GM21825 (cell line): ENCODE results near the gene RAD51.
A peak's percentile ranks its signal among the peaks of the same experiment; 100 is the strongest.

Experiments
- ATAC-seq: cut with Tn5 transposase; IDR thresholded peaks from one replicate; pipeline ENCODE4 v1.9.1; 2021; ENCODE audit warnings: mild to moderate bottlenecking, moderate library complexity; ENCODE audit not compliant: unreplicated experiment

The RAD51 gene

DNA sequence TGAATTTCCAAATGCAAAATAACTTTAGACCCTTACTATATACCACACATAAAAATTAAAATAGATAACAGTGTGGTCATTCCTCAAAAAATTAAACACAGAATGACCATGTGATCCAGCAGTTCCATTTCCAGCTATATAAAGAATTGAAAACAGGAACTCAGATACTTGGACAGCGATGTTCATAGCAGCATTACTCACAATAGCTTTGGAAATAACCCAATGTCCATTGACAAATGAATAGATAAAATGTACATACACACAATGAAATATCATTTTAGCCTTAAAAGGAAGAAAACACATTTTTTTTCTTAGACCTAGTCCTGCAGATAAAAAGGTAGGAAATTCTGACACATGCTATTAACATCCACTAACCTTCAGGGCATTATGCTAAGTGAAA, 26.7 kb downstream of the RAD51 start:
- no peak for ATAC-seq

DNA sequence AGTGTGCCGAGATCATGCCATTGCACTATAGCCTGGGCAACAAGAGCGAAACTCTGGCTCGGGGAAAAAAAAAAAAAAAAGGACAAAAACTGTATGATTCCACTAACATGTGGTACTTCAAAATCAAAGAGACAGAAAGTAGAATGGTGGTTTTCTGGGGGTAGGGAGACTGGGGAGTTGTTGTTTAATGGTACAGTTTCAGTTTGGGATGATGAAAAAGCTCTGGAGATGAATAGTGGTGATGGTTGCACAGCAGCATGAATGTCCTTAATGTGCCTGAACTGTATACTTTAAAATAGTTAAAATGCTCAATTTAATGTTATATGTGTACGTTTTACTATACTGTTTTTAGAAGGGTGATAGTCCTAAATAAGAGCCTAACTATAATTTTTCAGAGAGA, 27.4 kb downstream of the RAD51 start:
- no peak for ATAC-seq

DNA sequence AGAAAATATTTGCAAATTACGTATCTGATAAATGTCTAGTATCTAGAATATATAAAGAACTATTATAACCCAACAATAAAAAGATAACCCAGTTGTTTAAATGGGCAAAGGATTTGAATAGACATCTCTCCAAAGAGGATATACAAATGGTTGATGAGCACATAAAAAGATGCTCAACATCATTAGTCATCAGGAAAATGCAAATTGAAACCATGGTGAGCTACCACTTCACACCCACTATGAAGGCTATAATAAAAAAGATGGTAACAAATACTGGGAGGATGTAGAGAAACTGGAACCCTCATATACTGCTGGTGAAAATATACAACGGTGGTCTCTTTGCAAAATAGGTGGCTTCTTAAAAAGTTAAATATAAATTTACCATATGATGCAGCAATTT, 28.0 kb downstream of the RAD51 start:
- ATAC-seq: no peak

DNA sequence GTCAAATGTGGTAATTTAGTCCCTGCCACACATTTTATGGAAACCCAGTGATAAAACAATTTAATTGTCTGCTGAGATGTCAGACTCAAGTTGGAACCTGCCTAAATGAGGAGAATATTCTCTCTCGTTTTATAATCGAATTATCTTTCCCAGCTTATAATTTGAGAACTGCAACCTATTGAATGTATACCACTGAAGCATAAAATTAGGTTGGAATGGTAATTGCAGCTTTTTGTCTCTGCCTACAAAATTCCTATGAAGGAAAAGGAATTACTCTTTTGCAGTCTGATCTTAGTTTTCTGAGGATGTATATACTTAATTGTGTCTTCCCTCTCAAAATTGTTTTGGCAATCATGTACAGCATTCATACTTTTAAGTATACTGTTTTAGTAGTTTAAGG, 28.9 kb downstream of the RAD51 start:
- ATAC-seq: no peak

DNA sequence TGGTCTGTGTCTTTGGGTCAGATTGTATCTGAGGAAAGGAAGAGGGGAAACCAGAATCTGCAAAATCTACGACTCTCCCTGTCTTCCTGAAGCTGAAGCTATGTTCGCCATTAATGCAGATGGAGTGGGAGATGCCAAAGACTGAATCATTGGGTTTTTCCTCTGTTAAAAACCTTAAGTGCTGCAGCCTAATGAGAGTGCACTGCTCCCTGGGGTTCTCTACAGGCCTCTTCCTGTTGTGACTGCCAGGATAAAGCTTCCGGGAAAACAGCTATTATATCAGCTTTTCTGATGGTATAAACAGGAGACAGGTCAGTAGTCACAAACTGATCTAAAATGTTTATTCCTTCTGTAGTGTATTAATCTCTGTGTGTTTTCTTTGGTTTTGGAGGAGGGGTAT, 36.1 kb downstream of the RAD51 start:
- no peak for ATAC-seq

DNA sequence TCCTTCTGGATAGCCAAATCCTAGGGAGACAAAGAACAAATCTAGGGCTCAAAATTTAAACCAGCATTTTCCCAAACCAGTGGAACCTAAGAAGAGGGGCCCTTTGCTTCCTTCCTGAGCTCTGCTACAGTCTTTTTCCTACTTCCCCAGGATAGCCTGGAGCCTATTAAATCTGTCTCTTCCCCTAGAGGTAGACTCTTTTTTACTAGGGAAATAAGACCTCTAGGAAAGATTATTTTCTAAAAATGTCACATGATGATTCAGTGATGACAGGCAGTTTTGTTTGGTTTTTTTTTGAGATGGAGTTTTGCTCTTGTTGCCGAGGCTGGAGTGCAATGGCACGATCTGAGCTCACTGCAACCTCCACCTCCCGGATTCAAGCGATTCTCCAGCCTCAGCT, 41.6 kb downstream of the RAD51 start:
- no peak for ATAC-seq

DNA sequence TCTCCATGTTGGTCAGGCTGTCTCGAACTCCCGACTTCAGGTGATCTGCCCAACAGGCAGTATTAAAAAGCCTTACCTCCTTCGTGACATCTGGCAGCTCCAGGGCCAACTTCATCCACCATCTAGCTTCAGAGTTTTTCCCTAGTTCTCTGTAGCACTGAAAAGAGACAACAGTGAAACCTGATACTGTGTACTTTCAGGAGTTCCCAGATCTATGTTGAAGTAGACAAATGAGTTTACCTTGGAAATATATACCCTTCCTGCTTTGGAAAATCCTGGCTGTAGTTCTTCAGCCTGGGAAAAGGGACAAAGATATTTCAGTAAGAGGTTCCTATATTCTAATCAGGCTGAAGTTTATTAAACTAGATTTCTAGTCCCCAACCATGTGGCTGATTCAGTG, 42.1 kb downstream of the RAD51 start:
- no peak for ATAC-seq

DNA sequence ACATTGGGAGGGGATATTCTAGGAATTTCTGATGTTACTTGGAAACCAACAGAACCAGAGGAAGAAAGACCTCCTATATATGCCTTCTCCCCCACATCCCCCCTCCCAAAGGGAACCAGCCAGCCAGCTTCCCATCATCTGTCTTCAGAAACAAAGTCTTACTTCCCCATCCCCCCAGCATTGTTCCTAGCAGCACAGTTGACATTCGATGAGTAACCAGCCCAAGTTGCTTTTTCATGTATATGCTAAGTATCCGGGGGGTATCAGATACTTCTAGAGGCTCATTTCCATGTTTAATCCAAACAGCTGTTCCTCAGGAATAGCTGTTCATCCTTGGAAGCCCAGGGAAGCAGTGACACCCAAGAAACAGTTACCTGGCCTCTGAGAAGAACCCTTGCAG, 44.1 kb downstream of the RAD51 start:
- no peak for ATAC-seq

DNA sequence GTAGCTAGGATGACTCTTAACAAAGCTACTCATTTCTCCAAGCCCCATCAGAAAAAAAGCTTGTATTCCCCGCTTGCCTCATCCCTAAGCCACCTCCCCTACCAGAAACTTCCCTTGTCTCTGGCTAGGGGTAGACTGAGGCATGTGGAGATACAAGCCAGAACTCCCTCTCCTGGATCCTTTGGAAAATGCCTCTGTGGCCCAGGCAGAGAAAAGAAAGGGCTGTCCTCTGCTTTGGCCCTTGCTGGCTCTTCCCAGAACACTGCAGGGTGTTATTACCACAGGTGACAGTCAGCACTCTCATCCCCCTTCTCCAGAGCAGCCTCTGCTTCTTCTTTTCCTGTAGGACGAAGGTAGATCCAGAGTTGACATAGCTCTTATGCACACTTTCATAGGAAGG, 44.9 kb downstream of the RAD51 start:
- no peak for ATAC-seq

DNA sequence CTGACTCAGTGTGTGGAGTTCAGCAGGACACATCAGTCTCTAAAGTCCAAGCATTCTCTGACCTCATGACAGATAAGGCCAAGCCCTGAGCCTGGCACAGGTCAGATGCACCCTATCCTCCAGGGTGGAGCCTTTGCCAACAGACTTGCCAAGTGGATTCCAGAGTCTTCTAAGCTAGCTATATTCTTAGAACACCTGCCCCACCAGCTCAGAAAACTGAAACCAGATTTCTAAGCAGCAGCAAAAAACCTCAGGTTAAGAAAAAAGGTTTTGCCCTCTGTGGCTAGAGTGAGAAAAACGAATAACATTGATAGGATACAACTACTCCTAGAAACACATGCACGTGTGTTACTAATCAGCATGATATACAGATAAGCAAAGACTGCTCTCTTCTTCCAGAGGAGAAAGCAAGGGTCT, 48.5 kb downstream of the RAD51 start:
- ATAC-seq: no peak

DNA sequence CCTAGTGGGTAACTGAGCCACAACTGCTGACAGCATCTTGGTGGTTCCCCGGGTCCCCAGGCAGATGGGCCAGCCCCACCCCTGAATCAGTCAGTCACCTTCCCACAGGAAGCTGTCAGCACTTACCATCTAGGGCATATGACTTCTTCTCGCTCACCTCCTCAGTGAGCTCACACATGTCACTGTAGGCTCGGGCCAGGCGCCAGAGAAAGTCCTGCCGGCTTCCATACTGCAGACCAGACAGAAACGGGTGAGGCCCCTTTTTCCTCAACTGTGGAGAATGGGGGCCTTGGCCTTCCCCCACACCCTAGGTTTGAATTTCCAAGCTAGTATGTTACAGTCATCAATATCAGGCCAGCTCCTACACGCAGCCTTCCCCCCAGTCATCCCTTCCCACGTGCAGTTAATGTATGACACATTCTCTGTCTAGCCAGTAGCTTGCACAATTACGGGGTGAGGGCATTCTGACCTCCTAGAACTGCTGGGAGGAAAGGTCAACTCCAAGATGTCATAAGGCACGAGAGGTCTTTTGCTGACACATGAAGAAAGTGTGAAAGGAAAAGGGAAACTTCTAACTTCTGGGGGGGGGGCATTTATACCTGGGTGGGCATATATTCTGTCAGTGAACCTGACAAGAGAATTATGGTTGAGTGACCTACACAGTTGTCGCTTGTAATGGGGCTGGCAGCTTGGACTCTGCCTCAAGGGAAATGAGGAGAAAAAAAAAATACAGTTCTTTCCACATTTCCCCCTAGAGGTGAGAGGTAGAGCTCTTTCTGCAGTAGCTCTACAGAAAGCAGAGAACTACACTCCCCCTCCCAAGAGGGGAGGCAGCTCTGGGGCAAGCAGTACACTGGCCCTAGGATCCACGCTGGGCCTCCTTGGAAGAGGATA, 49.2 kb downstream of the RAD51 start:
- no peak for ATAC-seq

DNA sequence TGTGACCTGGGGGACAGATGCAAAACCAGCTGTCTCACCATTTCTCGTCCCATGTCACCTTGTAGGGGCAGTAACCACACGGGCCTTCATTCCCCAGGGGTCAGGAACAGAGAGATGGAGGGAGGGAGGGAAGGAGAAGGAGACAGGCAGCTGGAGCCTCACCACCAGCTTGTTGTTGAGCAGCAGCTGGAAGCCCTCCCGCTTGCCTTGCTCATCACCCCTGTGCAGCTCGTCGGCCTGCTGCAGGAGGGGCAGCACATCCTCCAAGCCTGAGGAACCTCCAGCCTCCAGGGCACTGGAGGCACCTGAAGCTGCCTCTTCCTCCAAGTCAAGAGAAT, 49.8 kb downstream of the RAD51 start:
- ATAC-seq: no peak

DNA sequence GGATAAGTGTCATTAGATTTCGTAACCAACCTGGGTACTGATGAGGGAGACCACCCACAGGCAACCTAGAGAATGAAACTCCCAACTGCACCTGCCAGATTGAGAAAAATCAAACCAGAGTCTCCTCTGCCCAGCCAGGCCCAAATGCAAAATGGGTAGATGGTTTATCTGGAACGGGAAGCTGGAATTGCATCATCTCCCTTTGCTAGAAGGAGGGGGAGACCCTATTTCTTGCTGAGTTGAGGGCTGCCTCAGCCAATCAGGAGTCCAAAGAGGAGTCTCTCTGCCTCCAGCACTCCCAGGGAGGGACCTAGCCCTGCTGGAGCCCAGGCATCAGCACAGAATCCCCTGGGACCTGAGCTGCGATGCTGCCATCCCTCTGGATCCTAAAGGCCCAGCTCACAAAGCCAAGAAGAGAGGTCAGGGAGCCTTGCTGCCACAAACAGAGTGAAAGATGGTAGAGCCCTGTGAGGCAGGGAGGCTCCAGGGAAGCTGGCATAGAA, 52.0 kb downstream of the RAD51 start:
- no peak for ATAC-seq

DNA sequence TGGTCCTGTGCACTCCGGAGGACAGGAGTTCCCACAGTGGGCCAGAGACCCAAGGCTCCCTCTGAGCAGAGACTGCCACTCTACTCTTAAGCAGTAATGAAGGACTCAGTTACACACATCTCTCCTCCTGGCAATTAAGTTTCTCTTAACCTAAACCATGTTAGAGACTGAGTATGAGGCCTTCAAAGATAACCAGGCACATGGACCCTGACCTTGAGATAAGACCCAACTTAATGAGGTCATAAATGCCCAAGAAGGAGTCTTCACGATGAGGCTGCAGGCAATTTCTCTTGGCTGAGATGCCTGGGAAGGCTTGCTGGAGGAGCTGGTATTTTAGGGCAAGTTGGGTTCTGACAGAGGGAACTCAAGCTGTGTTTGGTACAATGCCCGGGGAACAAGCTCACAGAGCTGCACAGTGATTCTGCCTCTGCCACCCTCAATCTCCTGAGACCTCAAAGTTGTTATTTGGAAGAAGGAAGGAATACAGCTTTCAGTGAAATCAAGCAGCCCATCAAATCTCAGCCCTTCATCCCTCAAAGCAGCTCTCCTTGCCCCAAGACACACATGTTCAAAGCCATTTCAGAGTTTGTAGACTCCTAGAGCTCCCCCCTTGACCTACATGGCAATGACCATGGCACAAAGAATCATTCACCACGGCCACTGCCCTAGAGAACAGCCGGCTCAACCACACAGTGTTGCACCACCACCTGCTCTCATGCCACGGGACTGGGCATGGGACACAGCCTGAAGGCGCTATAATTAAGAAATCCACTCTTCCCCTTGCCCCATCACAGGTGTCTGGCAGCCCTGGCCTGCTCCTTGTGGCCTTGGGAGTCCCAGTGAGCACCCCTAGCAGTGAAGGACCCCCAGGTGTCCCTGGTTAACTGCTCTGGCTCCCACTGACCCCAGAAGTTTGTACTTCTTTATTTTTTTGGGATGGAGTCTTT, 53.0 kb downstream of the RAD51 start:
- ATAC-seq: no peak

DNA sequence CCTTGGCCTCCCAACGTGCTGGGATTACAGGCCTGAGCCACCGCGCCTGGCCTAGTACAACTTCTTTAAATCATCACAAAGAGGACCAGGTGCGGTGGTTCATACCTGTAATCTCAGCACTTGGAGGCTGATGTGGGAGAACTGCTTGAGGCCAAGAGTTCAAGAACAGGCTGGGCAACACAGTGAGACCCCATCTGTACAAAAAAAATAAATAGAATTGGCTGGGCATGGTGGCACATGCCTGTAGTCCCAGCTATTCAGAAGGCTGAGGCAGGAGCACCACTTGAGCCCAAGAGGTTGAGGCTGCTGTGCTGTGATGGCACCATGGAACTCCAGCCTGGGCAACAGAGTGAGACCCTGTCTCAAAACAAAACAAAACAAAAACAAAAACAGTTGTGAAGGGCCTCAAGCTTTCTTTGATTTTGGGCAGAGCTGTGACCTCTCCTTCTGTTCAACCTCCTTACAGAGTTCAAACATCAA, 54.2 kb downstream of the RAD51 start:
- ATAC-seq: no peak

DNA sequence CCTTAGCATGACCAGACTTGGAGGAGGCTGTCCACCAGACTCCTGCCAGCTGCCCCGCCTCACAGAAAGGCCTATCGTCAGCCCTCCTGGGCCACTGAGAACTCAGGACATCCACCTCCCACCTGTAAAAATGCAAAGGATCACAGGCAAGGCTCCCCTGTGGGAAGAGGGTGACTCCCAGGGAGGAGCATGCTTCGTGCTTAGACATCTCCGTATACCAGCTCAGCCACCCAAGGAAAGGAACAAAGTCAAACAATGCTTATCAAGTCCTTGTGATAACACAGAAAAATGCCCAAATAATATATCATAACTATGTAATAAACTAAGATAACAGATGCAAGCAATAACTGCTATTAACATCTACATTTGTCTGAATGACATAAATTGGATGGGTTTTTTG, 55.9 kb downstream of the RAD51 start:
- ATAC-seq: no peak

DNA sequence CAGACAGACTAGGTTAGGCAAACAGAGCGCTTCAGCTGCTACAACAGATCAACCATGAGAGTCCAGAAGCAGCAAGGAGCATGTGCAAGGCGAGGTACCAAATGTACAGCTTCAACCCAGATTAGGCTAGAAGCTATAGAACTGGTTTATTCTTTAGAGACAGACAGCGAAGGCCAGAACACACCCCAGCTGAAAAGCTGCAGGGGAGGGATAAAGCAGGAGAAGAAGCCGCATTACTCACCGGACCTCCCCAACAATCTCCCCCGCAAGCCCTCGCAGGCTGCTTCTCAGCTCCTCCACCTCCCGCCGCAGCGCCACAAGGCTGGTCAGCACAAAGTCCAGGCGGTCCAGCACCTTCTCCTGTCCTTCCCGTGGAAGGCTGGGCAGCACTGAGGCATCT, 56.8 kb downstream of the RAD51 start:
- no peak for ATAC-seq

DNA sequence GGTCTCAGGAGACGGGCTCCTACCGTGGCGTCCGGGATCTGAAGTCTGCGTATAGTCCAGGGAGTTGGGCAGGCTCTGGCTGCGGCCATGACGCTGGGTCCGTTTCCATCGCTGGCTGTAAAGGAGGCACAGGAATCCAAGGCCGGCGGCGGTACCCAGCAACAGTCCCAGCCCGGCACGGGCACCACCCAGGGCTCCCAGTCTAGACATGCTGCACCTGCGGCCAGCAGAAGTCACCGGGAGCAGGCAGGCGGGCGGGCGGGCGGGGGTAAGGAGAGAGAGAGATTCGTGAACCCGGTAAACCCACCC, 59.6 kb downstream of the RAD51 start:
- ATAC-seq: peak; percentile 7

DNA sequence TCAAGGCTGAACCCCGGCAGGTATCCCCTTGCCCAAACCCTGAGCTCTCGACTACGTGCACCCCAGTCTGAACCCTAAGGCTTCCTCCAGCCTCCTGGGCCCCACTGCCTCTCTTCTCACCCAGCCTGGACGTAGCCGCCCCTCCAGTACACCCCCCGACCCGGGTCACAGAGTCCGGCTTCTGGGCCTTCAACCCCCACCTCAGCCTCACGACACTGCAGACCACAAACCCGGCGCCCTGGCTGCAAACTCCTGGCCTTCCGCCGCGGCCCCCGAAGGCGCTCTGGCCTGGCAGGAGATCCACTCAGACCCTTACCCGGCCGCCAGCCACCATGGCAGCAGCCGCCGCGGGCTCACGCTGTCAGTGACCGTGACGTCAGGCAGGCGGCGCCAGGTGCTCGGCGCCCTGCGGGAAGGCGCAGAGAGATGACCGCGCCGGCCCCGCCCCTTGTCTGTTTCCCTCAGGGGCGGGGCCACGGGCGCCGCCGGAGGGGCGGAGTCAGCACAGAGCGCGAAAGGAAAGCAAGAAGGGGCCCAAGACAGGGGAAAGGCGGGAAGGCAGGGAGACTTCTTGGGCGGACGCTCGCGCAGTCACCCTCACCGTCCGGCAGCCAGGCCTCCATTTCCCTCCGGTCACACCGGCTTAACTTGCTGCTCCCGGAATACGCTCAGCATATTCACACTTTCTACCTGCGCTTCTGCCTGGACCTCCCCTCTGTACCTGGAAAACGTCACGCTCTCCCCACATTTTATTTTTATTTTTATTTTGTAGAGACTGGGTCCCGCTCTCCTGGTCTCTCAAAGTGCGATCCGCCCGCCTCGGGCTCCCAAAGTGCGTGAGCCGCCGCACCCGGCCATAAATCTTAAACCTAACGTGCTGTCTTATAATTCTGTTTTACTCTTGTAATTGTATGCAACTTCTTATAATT, 60.2 kb downstream of the RAD51 start, which contains the start of gene RMDN3:
TSS of gene RMDN3 (minus strand) at position 372 of the 929 bp plus-strand sequence. CDS start 471 bp downstream, outside the sequence.
- ATAC-seq: peak; percentile 77

DNA sequence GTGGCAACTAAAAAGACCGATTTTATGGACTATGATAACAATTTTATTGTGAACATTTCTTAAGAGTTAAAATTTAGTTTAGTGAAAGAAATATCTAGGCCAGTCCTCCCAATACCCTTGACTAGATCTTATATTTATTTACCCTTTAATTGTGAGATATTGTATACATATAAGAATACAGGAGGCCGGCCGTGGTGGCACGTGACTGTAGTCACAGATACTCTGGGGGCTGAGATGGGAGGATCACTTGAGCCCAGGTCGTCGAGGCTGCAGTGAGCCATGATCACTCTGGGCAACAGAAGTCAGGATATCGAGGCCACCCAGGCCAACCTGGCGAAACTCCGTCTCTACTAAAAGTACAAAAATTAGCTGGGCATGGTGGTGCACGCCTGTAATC, 60.8 kb downstream of the RAD51 start:
- ATAC-seq: no peak

DNA sequence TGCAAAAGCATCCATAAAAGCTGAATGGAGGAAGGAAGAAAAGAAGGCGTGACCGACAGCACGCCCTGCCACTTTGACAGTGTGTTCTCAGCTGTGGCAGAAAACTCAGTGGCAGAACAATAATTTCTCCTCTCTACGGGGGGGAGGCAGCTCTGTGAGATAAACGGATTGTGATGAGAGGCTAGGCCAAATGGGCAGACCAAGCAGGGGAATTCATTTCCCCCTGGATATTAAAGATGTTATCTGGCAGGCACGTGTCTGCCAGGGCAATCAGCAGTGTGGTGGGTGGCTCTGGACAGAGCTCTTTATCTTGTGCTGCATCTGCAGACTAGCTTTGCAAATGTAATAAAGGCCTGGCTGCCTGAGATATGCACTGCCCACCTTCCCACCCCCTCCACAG, 62.0 kb downstream of the RAD51 start:
- ATAC-seq: no peak
